GM23248 (cell line): Measurements from ENCODE around the gene PHLDB2.

ENCODE experiments used
- EZH2 ChIP-seq: fragments of 200-600 bp; sonication (generic); IDR thresholded peaks from 2 replicates; pipeline ENCODE4 v1.6.1; 2018; ENCODE audit warnings: antibody characterized with exemption, mild to moderate bottlenecking; ENCODE audit not compliant: insufficient read depth, poor library complexity, severe bottlenecking
- EZH2phosphoT487 ChIP-seq: fragments of 200-600 bp; sonication (generic); IDR thresholded peaks from 2 replicates; pipeline ENCODE4 v1.6.1; 2018; ENCODE audit warnings: antibody characterized with exemption, moderate library complexity, mild to moderate bottlenecking, low read depth; ENCODE audit not compliant: insufficient read depth

- TF ChIP-seq EZH2phosphoT487 (no peak), EZH2 (no peak)
These were observed 45.1 kb upstream of the PHLDB2 start for GRCh38 chr3:111813979-111814378.
